Naive thymus-derived CD8-positive, alpha-beta T cell (primary cell): ENCODE results near the gene ABLIM2. TPM values are rescaled to one million over a fixed set of nuclear protein-coding genes. Genes with fewer than 3 reads are reported as not detected.

Source experiments
- ATAC-seq, 2 donors: fragments of 150-1000 bp; cut with Tn5 transposase in 1 of 2; sonication (Bioruptor Pico), chemical (Tn5 transposase) in 1 of 2; 1 replicate in 1 of 2; 2 replicates in 1 of 2; pipeline ENCODE4 v1.10.0; 2021; ENCODE audit warnings: mild to moderate bottlenecking in 2 of 2, moderate library complexity in 2 of 2
- POLR2A ChIA-PET: fragments of 350-600 bp; sonication (Branson Sonifier 250); formaldehyde crosslinking; loops from one replicate; lab custom pipeline; 2021; ENCODE audit warnings: antibody characterized with exemption; lab: Charles Lee
- DNase-seq, 10 donors: peaks; one replicate each; pipeline versions ENCODE4 v3.0.0 to v3.0.0-alpha.2; 2020 to 2022
- H3K27ac Mint-ChIP-seq, 10 donors: one replicate each; pipeline ENCODE4 v1.8.0; 2020 to 2022; ENCODE audit warnings: mild to moderate bottlenecking in 10 of 10, mixed read lengths in 10 of 10, moderate library complexity in 4 of 10, inconsistent platforms in 1 of 10
- H3K27me3 Mint-ChIP-seq, 5 donors: one replicate each; pipeline ENCODE4 v1.8.0; 2021 to 2022; ENCODE audit warnings: mixed read lengths in 5 of 5
- H3K36me3 Mint-ChIP-seq, 3 donors: one replicate each; pipeline ENCODE4 v1.8.0; 2020 to 2022; ENCODE audit warnings: mixed read lengths in 3 of 3, mild to moderate bottlenecking in 2 of 3, inconsistent platforms in 1 of 3
- H3K4me1 Mint-ChIP-seq, 4 donors: one replicate each; pipeline ENCODE4 v1.8.0; 2021 to 2022; ENCODE audit warnings: mixed read lengths in 4 of 4
- H3K4me3 Mint-ChIP-seq, 10 donors: one replicate each; pipeline ENCODE4 v1.8.0; 2020 to 2022; ENCODE audit warnings: mild to moderate bottlenecking in 10 of 10, mixed read lengths in 10 of 10, moderate library complexity in 6 of 10, inconsistent platforms in 1 of 10
- H3K9me3 Mint-ChIP-seq, 9 donors: one replicate each; pipeline ENCODE4 v1.8.0; 2020 to 2022; ENCODE audit warnings: mixed read lengths in 9 of 9, mild to moderate bottlenecking in 3 of 9, inconsistent platforms in 1 of 9, moderate library complexity in 1 of 9
- polyA plus RNA-seq, 3 donors: library from polyadenylated mRNA; unstranded; fragments of 300-500 nt; fragmentation: Illumina TruSeq; gene quantifications; one replicate each; pipeline ENCODE4 v1.2.3, GENCODE V29; 2021
- total RNA-seq, 8 experiments: library from RNA in 2 of 8; stranded (reverse) in 2 of 8; gene quantifications; one replicate each; pipeline ENCODE4 v1.2.3 and lab custom pipeline; 2021 to 2026

Gene ABLIM2
- total and polyA plus RNA-seq, 5 experiments from 2014 or later, result 0.47 to 4.9 (median 2.4) TPM

DNA sequence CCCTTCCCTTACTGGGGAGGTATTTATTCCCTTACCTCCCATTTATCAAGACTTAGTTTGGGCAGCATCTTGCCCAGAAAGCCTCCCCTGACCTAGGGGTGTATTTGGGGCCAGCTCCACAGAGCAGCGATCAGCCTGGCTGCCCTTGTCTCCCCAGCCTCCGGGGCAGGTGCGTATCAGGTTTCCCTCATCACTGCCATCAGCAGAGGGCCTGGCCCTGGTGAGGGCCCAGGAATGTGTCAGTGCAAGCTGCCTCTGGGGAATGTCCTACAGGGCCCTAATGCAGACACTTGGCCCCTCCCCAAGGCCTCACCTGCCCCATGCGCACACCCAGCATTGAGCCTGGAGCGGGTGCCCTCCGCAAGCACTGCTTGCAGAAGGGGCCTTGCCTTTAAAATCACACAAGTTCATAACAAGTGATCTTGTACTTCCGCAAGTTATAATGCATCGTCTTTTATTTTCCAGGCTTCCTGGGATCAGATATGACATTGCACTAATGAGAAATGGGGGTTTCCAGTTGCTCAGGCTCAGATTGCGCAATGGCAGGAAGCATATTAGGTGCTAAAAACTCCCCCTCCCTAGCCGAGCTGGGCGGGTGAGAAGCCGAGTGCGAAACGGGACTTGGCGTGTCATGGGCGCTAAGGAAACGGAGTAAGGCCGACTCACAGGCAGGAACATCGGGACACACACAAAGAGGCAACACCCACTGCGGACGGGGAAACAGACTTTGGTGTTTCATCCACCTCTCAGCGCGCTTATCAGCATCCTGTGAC is 193.5 kb downstream of the ABLIM2 start:
- POLR2A ChIA-PET, result no interaction called here
- peak in 1 of 2 donors; percentile 17 for ATAC-seq
- peak overlapping the region in 2 of 10 donors; percentile 32 to 53 for H3K4me3 Mint-ChIP-seq

GRCh38 chr4:7964459-7964858 is 194.2 kb downstream of the ABLIM2 start:
- no peaks in the 10 kb centered on the region for H3K9me3 Mint-ChIP-seq
- peaks cover 0 to 2% (median 0%) of the 10 kb centered on the region in 5 donors for H3K27me3 Mint-ChIP-seq
- DNase-seq (peak in 1 of 10 donors; percentile 28), ATAC-seq (peak in 1 of 2 donors; percentile 30)
- peak overlapping the region in 2 of 10 donors; percentile 56 to 88 for H3K27ac Mint-ChIP-seq
- no peak overlapping the region for H3K4me3 Mint-ChIP-seq
- peaks cover 15 to 43% (median 30%) of the 10 kb centered on the region in 4 donors for H3K4me1 Mint-ChIP-seq
- no peaks in the 10 kb centered on the region for H3K36me3 Mint-ChIP-seq
- POLR2A ChIA-PET, result no interaction called here

More for the DNA sequence above, 193.5 kb downstream of the ABLIM2 start:
- Mint-ChIP-seq H3K4me1 (peaks cover 21 to 49% (median 36%) of the 10 kb centered on the region in 4 donors), H3K9me3 (no peaks in the 10 kb centered on the region), H3K27me3 (peaks cover 0 to 2% (median 0%) of the 10 kb centered on the region in 5 donors), H3K27ac (peak overlapping the region in 5 of 10 donors; percentile 64 to 90 (median 69)), H3K36me3 (no peaks in the 10 kb centered on the region)
- DNase-seq, result peak in 1 of 10 donors; percentile 42

DNA sequence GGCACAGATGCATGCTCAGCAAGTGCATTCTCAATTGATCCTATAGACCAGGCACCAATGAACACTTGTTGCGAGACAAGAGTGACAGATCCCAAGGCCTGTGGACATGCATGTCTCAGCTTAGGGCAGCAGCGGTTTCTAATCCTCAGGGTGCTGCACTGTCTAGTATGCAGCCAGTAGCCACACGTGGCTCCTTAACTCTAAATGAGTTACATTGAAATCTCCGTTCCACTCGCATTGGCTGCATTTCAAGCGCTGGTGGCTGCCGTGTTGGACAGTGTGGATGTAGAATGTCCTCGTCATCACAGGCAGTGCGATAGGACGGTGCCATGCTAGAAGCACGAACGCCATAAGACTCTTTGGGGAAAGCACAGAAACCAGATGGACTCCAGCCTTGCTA is 194.9 kb downstream of the ABLIM2 start:
- Mint-ChIP-seq H3K9me3 (no peaks in the 10 kb centered on the region), H3K36me3 (no peaks in the 10 kb centered on the region), H3K27me3 (peaks cover 0 to 4% (median 0%) of the 10 kb centered on the region in 5 donors), H3K27ac (peak overlapping the region in 1 of 10 donors; percentile 10), H3K4me3 (peak overlapping the region in 1 of 10 donors; percentile 45), H3K4me1 (peaks cover 17 to 40% (median 27%) of the 10 kb centered on the region in 4 donors)
- POLR2A ChIA-PET, result no interaction called here
- ATAC-seq, result no peak
- no peak for DNase-seq

DNA sequence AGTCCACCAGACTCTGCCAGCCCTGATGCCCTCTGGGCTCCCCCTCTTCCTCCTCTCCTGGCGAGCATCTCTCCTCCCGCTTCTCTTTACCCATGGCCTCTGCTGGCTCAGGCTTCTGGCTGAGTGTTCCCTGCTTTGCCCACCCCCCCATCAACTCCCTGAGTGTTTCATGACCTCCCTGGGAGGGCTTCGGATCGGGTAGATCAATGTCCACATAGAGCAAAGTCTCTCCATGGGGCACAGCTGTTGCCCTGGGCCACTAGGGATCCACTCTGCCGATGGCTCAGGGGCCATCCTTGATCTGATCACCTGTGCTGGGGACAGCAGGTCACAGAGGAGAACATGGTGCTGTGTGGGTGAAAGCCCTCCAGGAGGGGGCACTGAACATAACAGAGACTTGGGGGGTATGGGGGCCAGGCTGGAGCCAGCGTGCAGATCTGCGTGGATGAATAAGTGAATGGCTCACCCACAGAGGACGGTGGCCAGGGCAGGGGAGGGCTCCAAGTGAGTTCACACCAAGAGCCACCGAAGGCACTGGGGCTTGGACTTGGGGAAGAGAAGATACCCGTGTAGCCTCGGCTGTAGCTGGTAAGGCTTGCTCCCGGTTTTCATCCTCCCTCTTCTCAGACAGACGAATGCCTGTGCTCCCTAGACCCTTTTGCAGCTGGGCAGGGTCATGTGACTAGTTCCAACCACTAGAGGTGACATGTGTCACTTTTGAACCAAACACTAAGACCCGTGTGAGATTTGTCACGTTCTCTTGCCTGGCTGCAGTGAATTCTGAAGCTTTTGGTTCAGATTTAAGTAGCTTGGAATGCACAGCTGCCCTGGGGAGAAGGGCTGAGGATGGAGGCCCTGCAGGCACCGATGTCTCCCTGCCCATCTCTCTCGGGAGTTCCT is 195.8 kb downstream of the ABLIM2 start:
- no peaks in the 10 kb centered on the region for H3K9me3 Mint-ChIP-seq
- H3K4me1 Mint-ChIP-seq, result peaks cover 14 to 34% (median 21%) of the 10 kb centered on the region in 4 donors
- ATAC-seq (no peak), DNase-seq (no peak)
- POLR2A ChIA-PET, result interaction anchor here (0.6 kb wide), 1 partner anchor 894 kb away, joined by 4 read pairs; no protein-coding TSS in a partner anchor
- peak overlapping the region in 5 of 10 donors; percentile 41 to 80 (median 66) for H3K27ac Mint-ChIP-seq
- H3K4me3 Mint-ChIP-seq, result peak overlapping the region in 3 of 10 donors; percentile 25 to 64 (median 37)
- H3K36me3 Mint-ChIP-seq, result no peaks in the 10 kb centered on the region
- H3K27me3 Mint-ChIP-seq, result peaks cover 0 to 4% (median 0%) of the 10 kb centered on the region in 5 donors

- no peaks in the 10 kb centered on the region for H3K36me3 Mint-ChIP-seq
- H3K27me3 Mint-ChIP-seq, result peaks cover 0 to 7% (median 0%) of the 10 kb centered on the region in 5 donors
- DNase-seq, result peak in 5 of 10 donors; percentile 21 to 61 (median 57)
- ATAC-seq, result peak; percentile 64 to 88
- POLR2A ChIA-PET, result no interaction called here
- H3K4me3 Mint-ChIP-seq, result peak overlapping the region in 9 of 10 donors; percentile 11 to 68 (median 55)
- peak overlapping the region in 9 of 10 donors; percentile 0 to 84 (median 40) for H3K27ac Mint-ChIP-seq
- no peaks in the 10 kb centered on the region for H3K9me3 Mint-ChIP-seq
- peaks cover 14 to 32% (median 19%) of the 10 kb centered on the region in 4 donors for H3K4me1 Mint-ChIP-seq
Observed at GRCh38 chr4:7960790-7961655, 197.6 kb downstream of the ABLIM2 start.

GRCh38 chr4:7960017-7960789 is 198.4 kb downstream of the ABLIM2 start:
- POLR2A ChIA-PET, result no interaction called here
- Mint-ChIP-seq H3K4me1 (peaks cover 13 to 29% (median 15%) of the 10 kb centered on the region in 4 donors), H3K4me3 (peak overlapping the region in 6 of 10 donors; percentile 49 to 68 (median 60))

GRCh38 chr4:7959078-7959477 is 199.5 kb downstream of the ABLIM2 start:
- H3K4me3 Mint-ChIP-seq, result no peak overlapping the region
- peaks cover 13 to 21% (median 14%) of the 10 kb centered on the region in 4 donors for H3K4me1 Mint-ChIP-seq
- peaks cover 0 to 7% (median 0%) of the 10 kb centered on the region in 5 donors for H3K27me3 Mint-ChIP-seq
- H3K27ac Mint-ChIP-seq, result peak overlapping the region in 2 of 10 donors; percentile 24 to 42
- no peaks in the 10 kb centered on the region for H3K9me3 Mint-ChIP-seq
- DNase-seq (no peak), ATAC-seq (no peak)
- H3K36me3 Mint-ChIP-seq, result no peaks in the 10 kb centered on the region
- POLR2A ChIA-PET, result no interaction called here

More at GRCh38 chr4:7960017-7960789, 198.4 kb downstream of the ABLIM2 start:
- Mint-ChIP-seq H3K36me3 (no peaks in the 10 kb centered on the region), H3K27ac (peak overlapping the region in 7 of 10 donors; percentile 0 to 84 (median 34)), H3K27me3 (peaks cover 0 to 7% (median 0%) of the 10 kb centered on the region in 5 donors), H3K9me3 (no peaks in the 10 kb centered on the region)
- DNase-seq (no peak), ATAC-seq (peak in 1 of 2 donors; percentile 17)

- Mint-ChIP-seq H3K27me3 (peaks cover 0 to 6% (median 0%) of the 10 kb centered on the region in 5 donors), H3K9me3 (peaks cover 0 to 9% (median 3%) of the 10 kb centered on the region in 9 donors), H3K4me3 (no peak overlapping the region), H3K27ac (peak overlapping the region in 1 of 10 donors; percentile 60), H3K4me1 (peaks cover 7 to 17% (median 11%) of the 10 kb centered on the region in 4 donors), H3K36me3 (peaks cover 0 to 8% (median 0%) of the 10 kb centered on the region in 3 donors)
- DNase-seq (no peak), ATAC-seq (no peak)
- POLR2A ChIA-PET, result no interaction called here
Observed at GRCh38 chr4:7956934-7957656, 201.5 kb downstream of the ABLIM2 start.

DNA sequence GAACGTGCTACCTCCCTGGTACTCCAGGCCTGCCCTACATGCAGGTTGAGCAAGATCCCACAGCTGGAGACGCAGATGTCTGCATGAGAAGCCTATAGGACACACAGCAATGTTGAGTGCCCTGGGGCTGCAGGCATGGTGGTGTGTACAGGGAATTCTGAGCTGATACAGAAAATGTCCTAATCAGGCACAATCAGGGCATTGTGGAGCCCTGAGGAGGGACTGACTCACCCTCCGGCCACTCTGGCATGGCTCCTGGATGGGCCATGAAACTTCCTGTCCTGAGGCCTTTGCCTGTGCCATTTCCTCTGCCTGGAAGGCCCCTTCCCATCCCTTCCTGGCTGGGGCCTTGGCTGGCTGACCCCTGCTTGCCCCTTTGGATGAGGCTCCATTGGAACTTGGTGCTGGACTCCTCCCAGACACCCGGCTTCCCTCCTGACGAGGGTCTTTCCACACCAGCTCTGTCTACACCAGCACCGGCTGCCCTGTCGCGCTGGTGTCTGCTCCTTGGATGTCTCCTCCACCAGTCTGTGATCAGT is 202.3 kb downstream of the ABLIM2 start:
- Mint-ChIP-seq H3K9me3 (peaks cover 0 to 16% (median 3%) of the 10 kb centered on the region in 9 donors), H3K36me3 (peaks cover 0 to 14% (median under 1%) of the 10 kb centered on the region in 3 donors), H3K27ac (no peak overlapping the region), H3K27me3 (peaks cover 0 to 6% (median 0%) of the 10 kb centered on the region in 5 donors), H3K4me1 (peaks cover 7 to 14% (median 10%) of the 10 kb centered on the region in 4 donors), H3K4me3 (no peak overlapping the region)
- ATAC-seq (no peak), DNase-seq (no peak)
- POLR2A ChIA-PET, result no interaction called here

DNA sequence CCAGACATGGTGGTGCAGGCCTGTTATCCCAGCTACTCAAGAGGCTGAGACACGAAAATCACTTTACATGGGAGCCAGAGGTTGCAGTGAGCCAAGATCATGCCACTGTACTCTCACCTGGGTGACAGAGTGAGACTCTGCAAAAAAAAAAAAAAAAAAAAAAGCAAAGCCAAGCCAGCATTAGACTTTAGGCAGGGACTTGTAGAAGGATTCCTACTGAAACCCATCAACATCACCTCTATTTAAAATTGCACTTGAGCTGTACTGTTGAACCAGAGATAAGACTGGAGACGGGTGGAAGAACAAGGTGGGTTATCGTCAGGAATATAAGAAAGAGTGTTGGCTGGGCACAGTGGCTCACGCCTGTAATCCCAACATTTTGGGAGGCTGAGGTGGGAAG is 203.2 kb downstream of the ABLIM2 start:
- DNase-seq (no peak), ATAC-seq (no peak)
- no peak overlapping the region for H3K27ac Mint-ChIP-seq
- peaks cover 0 to 6% (median 0%) of the 10 kb centered on the region in 5 donors for H3K27me3 Mint-ChIP-seq
- peaks cover 0 to 21% (median 4%) of the 10 kb centered on the region in 9 donors for H3K9me3 Mint-ChIP-seq
- H3K4me1 Mint-ChIP-seq, result peaks cover 0 to 5% (median 2%) of the 10 kb centered on the region in 4 donors
- H3K36me3 Mint-ChIP-seq, result peaks cover 0 to 17% (median 2%) of the 10 kb centered on the region in 3 donors
- H3K4me3 Mint-ChIP-seq, result no peak overlapping the region
- POLR2A ChIA-PET, result interaction anchor here (0.7 kb wide), 1 partner anchor 1229 kb away, joined by 7 read pairs; no protein-coding TSS in a partner anchor
